HepG2 (cell line): Measurements from ENCODE around the gene CPED1. TPM values are rescaled to one million over a fixed set of nuclear protein-coding genes. Genes with fewer than 3 reads are reported as not detected.

Experiments
- ATAC-seq: fragments of 200-7000 bp; cut with Tn5 transposase; 3 replicates; pipeline ENCODE4 v1.9.1; 2020; ENCODE audit warnings: mild to moderate bottlenecking, moderate library complexity
- BruUV-seq: library from RNA; stranded (reverse); fragments of 400-500 nt; replicated peaks from 2 replicates; lab custom pipeline; 2021; lab: Mats Ljungman, UMichigan
- CTCF ChIA-PET: fragments of 300-600 bp; formaldehyde crosslinking; extraction: SDS; loops from one replicate; lab custom pipeline; 2021; ENCODE audit warnings: low total read pairs, inconsistent platforms, low intra/inter-chr PET ratio; lab: Yijun Ruan, JAX
- POLR2A ChIA-PET: fragments of 350-600 bp; sonication (Branson Sonifier 250); formaldehyde crosslinking; loops from one replicate; lab custom pipeline; 2020; ENCODE audit warnings: antibody characterized with exemption, inconsistent platforms; lab: Yijun Ruan, JAX
- DNase-seq: peaks from one replicate; pipeline ENCODE4 v3.0.0-alpha.2; 2015; ENCODE audit warnings: low spot score
- FAIRE-seq: peaks from 3 replicates; lab custom pipeline; 2011; peaks lifted over from hg19 to GRCh38; lab: Jason Lieb, UNC
- H2AFZ ChIP-seq: one replicate; pipeline ENCODE4 v1.6.1; 2011; ENCODE audit warnings: low read length, inconsistent platforms
- H3K27ac ChIP-seq: fragments of 300-600 bp; 3 replicates; pipeline ENCODE4 v1.8.0; 2011; ENCODE audit warnings: mixed run types, mild to moderate bottlenecking, mixed read lengths, low read length, inconsistent platforms; ENCODE audit not compliant: insufficient read depth; ENCODE audit errors: extremely low read length
- H3K27me3 ChIP-seq, 2 experiments: fragments of 200-600 bp in 1 of 2; 2 replicates in 1 of 2; 3 replicates in 1 of 2; pipeline versions ENCODE4 v1.6.0 to v1.8.0; 2011; ENCODE audit warnings: low read length in 2 of 2, mild to moderate bottlenecking in 2 of 2, moderate library complexity in 2 of 2, inconsistent platforms in 1 of 2; ENCODE audit not compliant: insufficient read depth in 2 of 2, control insufficient read depth in 1 of 2
- H3K36me3 ChIP-seq, 2 experiments: fragments of 200-600 bp in 1 of 2; replicated peaks in 1 of 2; 2 replicates in 1 of 2; 3 replicates in 1 of 2; pipeline versions ENCODE4 v1.5.1 to v1.8.0; 2011; ENCODE audit warnings: low read length in 2 of 2, inconsistent platforms in 1 of 2; ENCODE audit not compliant: insufficient read depth in 2 of 2, control insufficient read depth in 1 of 2
- H3K4me1 ChIP-seq: 2 replicates; pipeline ENCODE4 v1.5.1; 2012; ENCODE audit warnings: low read length, inconsistent platforms; ENCODE audit not compliant: insufficient read depth
- H3K4me2 ChIP-seq: 2 replicates; pipeline ENCODE4 v1.6.0; 2011; ENCODE audit warnings: low read depth, low read length, inconsistent platforms
- H3K4me3 ChIP-seq, 3 experiments: fragments of 200-600 bp in 1 of 3; sonication (generic), shearing (Covaris generic) in 1 of 3; replicated peaks in 1 of 3; 2 replicates each; pipeline ENCODE4 v1.5.1; 2011 to 2016; ENCODE audit warnings: low read length in 3 of 3, inconsistent platforms in 2 of 3, low read depth in 2 of 3, mild to moderate bottlenecking in 2 of 3, control low read depth in 1 of 3, mixed read lengths in 1 of 3; ENCODE audit not compliant: insufficient read depth in 1 of 3
- H3K79me2 ChIP-seq: one replicate; pipeline ENCODE4 v1.6.1; 2011; ENCODE audit warnings: low read length, inconsistent platforms; ENCODE audit not compliant: insufficient read depth
- H3K9ac ChIP-seq: 2 replicates; pipeline ENCODE4 v1.6.0; 2011; ENCODE audit warnings: mild to moderate bottlenecking, low read depth, low read length, inconsistent platforms; ENCODE audit not compliant: insufficient read depth
- H3K9me3 ChIP-seq: 2 replicates; pipeline ENCODE4 v1.5.1; 2012; ENCODE audit warnings: mild to moderate bottlenecking, low read length
- H4K20me1 ChIP-seq: 2 replicates; pipeline ENCODE4 v1.6.0; 2011; ENCODE audit warnings: inconsistent platforms, mild to moderate bottlenecking, low read length, moderate library complexity; ENCODE audit not compliant: insufficient read depth
- ATF7 ChIP-seq, 2 experiments: fragments of 450-650 bp in 1 of 2; sonication (generic) in 1 of 2; formaldehyde crosslinking in 1 of 2; IDR thresholded peaks; 2 replicates each; pipeline versions ENCODE4 v1.4.0 to v1.6.1; 2016 to 2020; ENCODE audit warnings: antibody characterized with exemption in 1 of 2, mild to moderate bottlenecking in 1 of 2, missing genetic modification reagents in 1 of 2
- BCL6 ChIP-seq: IDR thresholded peaks from 2 replicates; pipeline ENCODE4 v1.6.1; 2016; ENCODE audit warnings: missing genetic modification reagents, missing compliant biosample characterization
- CEBPG ChIP-seq: IDR thresholded peaks from 2 replicates; pipeline ENCODE4 v1.6.1; 2016
- CREB1 ChIP-seq, 2 experiments: fragments of 450-650 bp in 1 of 2; IDR thresholded peaks; 2 replicates each; pipeline ENCODE4 v1.6.1; 2016 to 2017; ENCODE audit warnings: control low read depth in 1 of 2, mild to moderate bottlenecking in 1 of 2, missing compliant biosample characterization in 1 of 2, missing genetic modification characterization in 1 of 2
- FOXK1 ChIP-seq: sonication (generic); formaldehyde crosslinking; IDR thresholded peaks from 2 replicates; pipeline ENCODE4 v1.4.0; 2020; ENCODE audit warnings: low read depth, missing genetic modification reagents, borderline replicate concordance
- NFE2L1 ChIP-seq: sonication (generic); formaldehyde crosslinking; IDR thresholded peaks from 2 replicates; pipeline ENCODE4 v1.4.0; 2020; ENCODE audit warnings: missing genetic modification reagents, mild to moderate bottlenecking, borderline replicate concordance
- RARG ChIP-seq: sonication (generic); formaldehyde crosslinking; IDR thresholded peaks from 2 replicates; pipeline ENCODE4 v1.4.0; 2020; ENCODE audit warnings: low read depth, mild to moderate bottlenecking, missing genetic modification reagents
- RFX3 ChIP-seq: IDR thresholded peaks from 2 replicates; pipeline ENCODE4 v1.6.1; 2016; ENCODE audit warnings: missing biosample characterization, missing genetic modification reagents
- SAP130 ChIP-seq: IDR thresholded peaks from 2 replicates; pipeline ENCODE4 v1.6.1; 2016; ENCODE audit warnings: low read depth
- SOX5 ChIP-seq: IDR thresholded peaks from 2 replicates; pipeline ENCODE4 v1.6.1; 2016; ENCODE audit warnings: borderline replicate concordance
- SRY ChIP-seq: sonication (generic); formaldehyde crosslinking; IDR thresholded peaks from 2 replicates; pipeline ENCODE4 v1.8.0; 2022; ENCODE audit warnings: mild to moderate bottlenecking, missing genetic modification reagents
- ZFAT ChIP-seq: sonication (generic); formaldehyde crosslinking; conservative IDR thresholded peaks from 2 replicates; pipeline ENCODE4 v1.8.1; 2023; ENCODE audit warnings: missing genetic modification reagents, inconsistent platforms
- ZNF570 ChIP-seq: sonication (generic); formaldehyde crosslinking; IDR thresholded peaks from 2 replicates; pipeline ENCODE4 v1.4.0; 2020; ENCODE audit warnings: mild to moderate bottlenecking, missing genetic modification reagents, borderline replicate concordance
- ZNF766 ChIP-seq: sonication (generic); formaldehyde crosslinking; IDR thresholded peaks from 2 replicates; pipeline ENCODE4 v1.5.0; 2020; ENCODE audit warnings: missing genetic modification reagents, borderline replicate concordance
- ZNF781 ChIP-seq: sonication (generic); formaldehyde crosslinking; IDR thresholded peaks from 2 replicates; pipeline ENCODE4 v1.5.1; 2020; ENCODE audit warnings: borderline replicate concordance, mild to moderate bottlenecking, missing genetic modification reagents; ENCODE audit errors: not compliant biosample characterization
- WGBS: methylation state at CpG from one replicate; pipeline ENCODE4 v1.1.6; 2017; ENCODE audit warnings: low lambda C conversion rate; 5-methylcytosine and 5-hydroxymethylcytosine counted together
- in situ Hi-C: cut with HindIII; loops from 2 replicates; pipeline ENCODE4 v1.10.0; 2017; ENCODE audit warnings: low pct_unique_long_range_greater_than_20kb; ENCODE audit not compliant: extremely low pct_ligation_motif_present
- intact Hi-C: fragments of 100-400 bp; cut with micrococcal nuclease; formaldehyde crosslinking; loops from one replicate; pipeline ENCODE4 v1.10.0; 2022; ENCODE audit not compliant: unreplicated experiment
- polyA plus RNA-seq, 8 experiments: library from polyadenylated mRNA; depleted of rRNA in 3 of 8; stranded (reverse) in 7 of 8; unstranded in 1 of 8; fragments of >200 nt; fragmentation: Illumina TruSeq in 4 of 8; extraction: Trizol in 4 of 8; gene quantifications; 2 replicates each; pipeline versions ENCODE4 v1.2.1 to v1.2.3, GENCODE V29; 2011 to 2016; ENCODE audit warnings: low read depth in 4 of 8, missing spikeins in 1 of 8, mixed read lengths in 1 of 8; ENCODE audit not compliant: insufficient read depth in 1 of 8
- total RNA-seq, 5 experiments: library from RNA; depleted of rRNA; stranded (reverse); fragments of >200 nt; fragmentation: Illumina TruSeq; extraction: Trizol; gene quantifications; 2 replicates each; pipeline ENCODE4 v1.2.3, GENCODE V29; 2016; ENCODE audit warnings: low read depth in 1 of 5
- TF ChIP-seq, protein P1 (sequence below): sonication (generic); formaldehyde crosslinking; IDR thresholded peaks from 2 replicates; pipeline ENCODE4 v1.4.0; 2020; ENCODE audit warnings: missing genetic modification reagents

CPED1 gene
- total and polyA plus RNA-seq, 2 of the 13 experiments (the other 11 are each of a cell fraction or from before 2014, with no cell fraction given) = 11.5 to 27.0 TPM

DNA sequence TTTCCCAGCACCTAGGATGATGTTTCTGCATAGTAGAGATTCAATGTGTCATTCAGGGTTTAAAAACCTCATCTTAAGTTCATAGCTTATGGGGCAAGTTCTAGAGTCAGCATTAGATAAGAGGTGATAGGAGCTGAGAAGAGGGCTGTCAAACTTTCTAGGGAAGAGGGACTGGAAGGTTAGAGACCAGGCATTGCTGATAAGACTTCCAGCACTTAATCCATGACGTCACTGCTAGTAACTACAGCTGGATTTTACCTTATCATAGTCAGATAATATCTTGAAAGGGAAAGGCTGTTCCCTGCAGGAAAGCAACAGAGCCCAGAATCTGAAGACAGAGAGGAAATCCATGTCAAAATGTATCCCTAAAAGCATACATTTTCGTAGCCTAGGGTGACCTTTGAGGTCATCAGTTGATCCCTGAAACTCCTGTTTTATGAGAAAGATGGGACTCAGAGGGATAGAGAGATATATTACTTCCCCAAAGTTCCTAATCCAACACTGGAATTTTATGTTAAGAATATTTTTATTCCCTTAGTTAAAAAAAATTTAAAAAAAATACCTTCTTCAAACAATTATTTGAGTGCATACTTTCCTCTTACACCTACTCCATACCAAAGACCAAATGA lies 3.3 kb upstream of the CPED1 start:
- intact Hi-C loops = no loop called here
- BruUV-seq = no TSS peak
- no peak overlapping the region for H3K9ac ChIP-seq
- no peak overlapping the region for H2AFZ ChIP-seq
- ChIA-PET POLR2A (interaction anchor here (1.2 kb wide), 1 partner anchor 34 kb away, joined by 3 read pairs; no protein-coding TSS in a partner anchor), CTCF (no interaction called here)
- no peak overlapping the region for H3K27ac ChIP-seq
- no peak for ATAC-seq
- FAIRE-seq = no peak
- in situ Hi-C loops = loop anchor here (5.0 kb wide), 1 partner anchor 97 kb away; no protein-coding TSS in a partner anchor
- peaks cover 0 to 14% of the 10 kb centered on the region in 2 experiments; a peak in 3 of 5 replicates for H3K27me3 ChIP-seq
- DNase-seq = no peak
- H3K4me2 ChIP-seq = no peak overlapping the region
- no peaks in the 10 kb centered on the region for H3K79me2 ChIP-seq
- no peaks in the 10 kb centered on the region for H4K20me1 ChIP-seq
- no peaks in the 10 kb centered on the region for H3K36me3 ChIP-seq
- peak; percentile 95 for TF ChIP-seq CREB1 (IDR thresholded peaks at IDR 0.05)
- no peak for TF ChIP-seq CREB1 (CRISPR knock-in tag; IDR thresholded peaks at IDR 0.05)
- peak; percentile 97 for TF ChIP-seq ATF7 (IDR thresholded peaks at IDR 0.05)
- TF ChIP-seq ATF7 (CRISPR knock-in tag; IDR thresholded peaks at IDR 0.05) = no peak
- no peak for TF ChIP-seq NFE2L1 (CRISPR knock-in tag)
- H3K4me3 ChIP-seq = no peak overlapping the region
- 0% methylated on average over 2 of the region's 2 CpGs for WGBS
- H3K4me1 ChIP-seq = peaks cover 21% of the 10 kb centered on the region
- H3K9me3 ChIP-seq = no peaks in the 10 kb centered on the region

DNA sequence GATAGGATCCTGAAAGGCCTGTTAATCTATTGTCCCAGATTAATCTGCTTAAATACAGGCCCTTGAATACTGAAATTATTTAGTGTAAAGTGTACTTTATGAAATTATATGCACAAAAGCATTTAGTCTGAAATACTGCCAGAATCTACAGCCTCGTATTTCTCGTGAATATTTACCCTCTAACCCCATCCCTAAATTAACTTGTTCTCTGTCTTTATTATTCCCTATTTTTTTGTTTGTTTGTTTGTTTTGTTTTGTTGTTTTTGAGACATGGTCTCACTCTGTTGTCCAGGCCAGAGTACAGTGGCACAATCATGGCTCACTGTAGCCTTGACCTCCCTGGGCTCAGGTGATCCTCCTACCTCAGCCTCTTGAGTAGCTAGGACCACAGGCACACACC lies 2.7 kb upstream of the CPED1 start:
- no peak overlapping the region for H3K27ac ChIP-seq
- ATAC-seq = no peak
- no peak overlapping the region for H3K4me2 ChIP-seq
- no peaks in the 10 kb centered on the region for H3K36me3 ChIP-seq
- no peaks in the 10 kb centered on the region for H3K9me3 ChIP-seq
- peaks cover 0 to 14% of the 10 kb centered on the region in 2 experiments; a peak in 3 of 5 replicates for H3K27me3 ChIP-seq
- H3K4me3 ChIP-seq = no peak overlapping the region
- H4K20me1 ChIP-seq = no peaks in the 10 kb centered on the region
- FAIRE-seq = no peak
- no peaks in the 10 kb centered on the region for H3K79me2 ChIP-seq
- peaks cover 21% of the 10 kb centered on the region for H3K4me1 ChIP-seq
- intact Hi-C loops = loop anchor here (2.0 kb wide), 1 partner anchor 561 kb away; no protein-coding TSS in a partner anchor
- ChIA-PET POLR2A (no interaction called here), CTCF (no interaction called here)
- no peak overlapping the region for H3K9ac ChIP-seq
- H2AFZ ChIP-seq = no peak overlapping the region
- 2% methylated on average over 2 of the region's 2 CpGs for WGBS
- BruUV-seq = no TSS peak
- in situ Hi-C loops = loop anchor here (5.0 kb wide), 1 partner anchor 96 kb away; no protein-coding TSS in a partner anchor
- no peak for DNase-seq
- TF ChIP-seq SAP130 (CRISPR knock-in tag) = no peak
- no peak for TF ChIP-seq RARG (CRISPR knock-in tag)
- TF ChIP-seq ZNF781 = no peak
- no peak for TF ChIP-seq SOX5 (CRISPR knock-in tag)
- TF ChIP-seq ZFAT (CRISPR knock-in tag) = no peak
- no peak for TF ChIP-seq CEBPG (CRISPR knock-in tag)
- TF ChIP-seq ZNF570 (CRISPR knock-in tag) = no peak
- TF ChIP-seq, protein P1, sequence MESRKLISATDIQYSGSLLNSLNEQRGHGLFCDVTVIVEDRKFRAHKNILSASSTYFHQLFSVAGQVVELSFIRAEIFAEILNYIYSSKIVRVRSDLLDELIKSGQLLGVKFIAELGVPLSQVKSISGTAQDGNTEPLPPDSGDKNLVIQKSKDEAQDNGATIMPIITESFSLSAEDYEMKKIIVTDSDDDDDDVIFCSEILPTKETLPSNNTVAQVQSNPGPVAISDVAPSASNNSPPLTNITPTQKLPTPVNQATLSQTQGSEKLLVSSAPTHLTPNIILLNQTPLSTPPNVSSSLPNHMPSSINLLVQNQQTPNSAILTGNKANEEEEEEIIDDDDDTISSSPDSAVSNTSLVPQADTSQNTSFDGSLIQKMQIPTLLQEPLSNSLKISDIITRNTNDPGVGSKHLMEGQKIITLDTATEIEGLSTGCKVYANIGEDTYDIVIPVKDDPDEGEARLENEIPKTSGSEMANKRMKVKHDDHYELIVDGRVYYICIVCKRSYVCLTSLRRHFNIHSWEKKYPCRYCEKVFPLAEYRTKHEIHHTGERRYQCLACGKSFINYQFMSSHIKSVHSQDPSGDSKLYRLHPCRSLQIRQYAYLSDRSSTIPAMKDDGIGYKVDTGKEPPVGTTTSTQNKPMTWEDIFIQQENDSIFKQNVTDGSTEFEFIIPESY (CRISPR knock-in tag) = no peak
- no peak for TF ChIP-seq SRY (CRISPR knock-in tag)
- TF ChIP-seq RFX3 (CRISPR knock-in tag) = no peak
- TF ChIP-seq ZNF766 (CRISPR knock-in tag) = no peak
- no peak for TF ChIP-seq FOXK1 (CRISPR knock-in tag)
- TF ChIP-seq BCL6 = no peak
